NCI-H82 (cell line): Measurements from ENCODE around the gene OMP.
"Not testable (repeated sequence)": the region's sequence is repeated elsewhere in the genome, so short reads cannot be mapped to it uniquely, and the experiment has no call there.

Experiments
- DNase-seq: peaks from one replicate; lab custom pipeline; 2025; lab: John Stamatoyannopoulos, UW

Gene OMP, protein sequence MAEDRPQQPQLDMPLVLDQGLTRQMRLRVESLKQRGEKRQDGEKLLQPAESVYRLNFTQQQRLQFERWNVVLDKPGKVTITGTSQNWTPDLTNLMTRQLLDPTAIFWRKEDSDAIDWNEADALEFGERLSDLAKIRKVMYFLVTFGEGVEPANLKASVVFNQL

DNA sequence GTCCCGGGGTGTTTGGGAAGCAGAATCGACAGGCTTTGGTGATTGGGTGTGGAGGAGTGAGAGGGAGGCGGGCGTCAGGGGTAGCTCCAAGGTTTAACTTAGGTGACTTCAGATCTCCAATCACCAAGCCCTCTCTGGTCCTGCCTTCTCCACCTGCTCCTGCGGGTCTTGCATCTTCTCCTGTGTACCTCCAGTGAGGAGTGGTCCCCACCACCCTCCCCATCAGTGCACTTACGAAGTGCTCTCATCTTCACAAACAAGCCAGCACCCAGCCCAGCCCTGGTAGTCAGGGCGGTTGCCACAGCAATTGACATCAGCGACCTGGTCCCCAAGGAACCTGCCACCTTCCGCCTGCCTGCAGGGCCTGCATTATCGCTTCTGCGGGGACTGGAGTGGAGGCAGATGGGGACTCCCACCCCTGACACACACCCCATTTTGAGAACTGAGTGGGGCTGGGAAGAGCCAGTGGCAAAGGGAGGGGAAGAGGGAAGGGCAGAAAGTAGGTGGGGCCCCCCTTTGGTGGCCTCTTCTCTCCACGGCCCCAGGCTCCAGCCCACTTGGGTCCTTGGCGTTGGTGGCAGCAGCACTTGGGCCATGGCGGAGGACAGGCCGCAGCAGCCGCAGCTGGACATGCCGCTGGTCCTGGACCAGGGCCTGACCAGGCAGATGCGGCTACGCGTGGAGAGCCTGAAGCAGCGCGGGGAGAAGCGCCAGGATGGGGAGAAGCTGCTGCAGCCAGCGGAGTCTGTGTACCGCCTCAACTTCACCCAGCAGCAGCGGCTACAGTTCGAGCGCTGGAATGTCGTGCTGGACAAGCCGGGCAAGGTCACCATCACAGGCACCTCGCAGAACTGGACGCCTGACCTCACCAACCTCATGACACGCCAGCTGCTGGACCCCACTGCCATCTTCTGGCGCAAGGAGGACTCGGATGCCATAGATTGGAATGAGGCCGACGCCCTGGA lies at the start of gene OMP:
TSS of gene OMP (plus strand) at position 595 of the 965 bp plus-strand sequence. CDS start at position 595, 0 bp downstream.
- no peak for DNase-seq

DNA sequence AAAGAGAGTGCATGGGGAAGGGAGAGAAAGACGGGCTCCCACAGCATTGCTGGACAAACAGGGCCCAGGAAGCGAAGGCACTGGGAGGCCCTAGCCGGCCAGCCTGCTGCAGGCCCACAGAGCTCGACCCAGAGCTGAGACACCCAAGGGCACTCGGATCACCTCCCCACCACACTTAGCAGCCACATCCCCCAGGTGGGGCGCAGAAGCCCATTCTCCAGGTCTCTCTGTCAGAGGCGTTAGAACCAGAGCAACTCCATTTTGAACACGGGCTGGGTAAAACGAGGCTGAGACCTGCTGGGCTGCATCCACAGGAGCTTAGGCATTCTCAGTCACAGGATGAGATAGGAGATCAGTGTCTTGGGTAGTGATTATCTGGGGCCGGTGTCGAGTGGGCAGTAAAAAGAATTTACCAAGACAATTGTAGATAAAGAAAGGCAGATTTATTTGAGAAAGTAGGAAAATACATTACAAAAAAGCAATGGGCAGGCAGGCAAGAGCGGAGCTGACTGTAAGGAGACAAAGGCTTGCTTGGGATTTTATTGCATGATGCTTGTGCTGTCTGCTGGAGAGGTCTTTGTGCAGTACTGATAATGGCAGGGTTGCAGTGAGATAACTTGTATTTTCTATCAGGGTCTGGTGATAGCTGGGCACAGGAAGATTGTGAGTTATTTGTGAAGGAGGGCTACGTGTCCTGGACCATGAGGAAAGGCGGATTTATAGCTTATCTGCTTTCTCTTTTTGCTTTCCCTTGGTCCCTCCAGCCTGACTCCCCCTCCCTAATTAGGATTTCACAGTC lies 49.2 kb upstream of the OMP start:
- no peak for DNase-seq

DNA sequence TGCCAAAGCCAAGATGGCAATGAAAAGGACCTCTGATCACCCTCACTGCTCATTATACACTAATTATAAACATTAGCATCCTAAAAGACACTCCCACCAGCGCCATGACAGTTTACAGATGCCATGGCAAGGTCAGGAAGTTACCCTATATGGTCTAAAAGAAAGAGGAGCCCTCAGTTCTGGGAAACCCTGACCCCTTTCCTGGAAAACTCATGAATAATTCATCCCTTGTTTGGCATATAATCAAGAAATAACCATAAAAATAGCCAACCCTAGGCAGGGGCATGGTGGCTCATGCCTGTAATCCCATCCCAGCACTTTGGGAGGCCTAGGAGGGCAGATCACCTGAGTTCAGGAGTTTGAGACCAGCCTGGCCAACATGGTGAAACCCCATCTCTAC lies 48.6 kb upstream of the OMP start:
- DNase-seq = no peak

DNA sequence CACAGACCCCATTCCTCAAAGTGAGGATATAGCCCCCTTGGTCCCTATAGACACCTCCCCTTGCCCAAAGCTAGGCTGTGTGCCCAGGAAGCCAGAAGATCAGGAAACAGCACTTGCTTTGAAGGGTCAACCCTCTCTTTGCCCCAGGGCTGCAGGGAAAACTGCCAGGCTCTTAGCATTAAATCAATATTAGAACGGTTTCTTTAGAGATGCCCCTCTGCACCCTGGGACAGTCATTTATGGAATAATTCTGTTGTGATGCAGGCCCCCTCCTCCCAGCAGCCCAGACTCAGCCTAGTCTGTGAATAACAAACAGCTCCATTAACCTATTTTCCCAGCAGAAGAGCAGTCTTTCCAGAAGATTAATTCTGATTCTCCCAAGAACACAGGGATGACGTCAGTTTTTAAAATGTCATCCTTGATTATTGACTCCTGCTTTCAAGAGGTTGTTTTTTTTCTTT lies 47.5 kb upstream of the OMP start:
- no peak for DNase-seq

DNA sequence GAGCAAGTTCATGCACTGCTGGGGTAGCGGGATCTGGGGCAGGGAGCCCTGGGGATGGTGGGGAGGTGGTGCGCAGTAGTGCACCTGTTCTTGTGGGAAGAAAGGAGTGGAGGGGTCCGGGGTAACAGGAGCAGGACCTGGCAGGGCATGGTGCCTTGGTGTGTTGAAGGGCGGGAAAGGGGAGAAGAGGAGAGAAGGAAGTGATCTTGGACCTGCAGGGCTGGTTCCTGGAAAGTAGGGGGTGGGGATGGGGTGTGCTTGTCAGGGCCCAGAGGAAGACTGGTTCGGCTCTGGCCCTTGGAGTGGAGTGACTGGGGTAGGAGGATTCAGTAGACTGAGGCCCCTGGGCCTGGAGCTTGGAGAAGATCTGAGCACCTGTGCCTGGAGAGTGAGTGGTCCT lies 46.7 kb upstream of the OMP start:
- no peak for DNase-seq

DNA sequence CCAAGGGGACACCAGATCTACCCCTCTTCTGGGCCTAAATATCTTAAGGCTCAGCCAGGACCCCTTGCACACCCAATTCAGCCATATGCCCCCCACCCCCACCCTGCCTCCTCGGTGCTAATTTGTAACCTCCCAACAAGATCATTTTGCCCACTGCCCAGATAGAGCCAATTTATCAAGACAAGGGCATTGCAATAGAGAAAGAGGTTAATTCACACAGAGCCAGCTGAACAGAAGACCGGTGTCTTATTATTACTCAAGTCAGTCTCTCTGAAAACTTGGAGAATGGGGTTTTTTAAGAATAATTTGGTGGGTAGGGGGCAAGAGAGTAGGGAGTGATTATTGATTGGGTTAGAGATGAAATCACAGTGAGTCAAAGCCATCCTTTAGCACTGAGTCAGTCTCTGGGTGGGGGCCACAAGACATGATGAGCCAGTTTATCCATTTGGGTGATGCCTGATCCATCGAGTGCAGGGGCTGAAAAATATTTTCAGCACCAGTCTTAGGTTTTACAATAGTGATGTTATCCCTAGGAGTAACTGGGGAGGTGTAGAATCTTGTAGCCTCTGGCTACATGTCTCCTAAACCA lies 45.7 kb upstream of the OMP start:
- DNase-seq = no peak

DNA sequence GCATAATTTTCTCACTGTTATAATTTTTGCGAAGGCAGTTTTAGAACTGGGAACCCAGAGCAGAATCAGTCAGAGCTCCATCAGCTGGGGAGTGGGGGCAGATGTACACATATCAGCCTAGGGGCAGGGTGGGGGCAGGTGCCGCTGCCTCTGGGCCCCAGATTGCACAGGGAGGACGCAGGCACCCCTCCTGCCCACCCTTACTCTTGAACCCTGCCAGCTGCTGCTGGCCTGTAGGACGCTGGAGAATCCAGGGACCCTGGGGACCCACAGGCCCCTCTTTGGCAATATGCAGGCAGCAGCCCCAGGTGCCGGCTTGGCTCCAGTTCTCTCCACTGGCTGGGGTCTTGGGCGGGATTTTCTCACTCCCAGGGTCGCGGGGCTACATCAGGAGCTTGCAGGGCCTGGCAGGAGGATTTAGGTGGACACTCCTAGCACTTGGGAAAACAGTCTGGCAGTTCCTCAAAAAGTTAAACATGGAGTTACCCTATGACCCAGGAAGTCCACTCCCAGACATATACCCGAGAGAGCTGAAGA lies 44.6 kb upstream of the OMP start:
- DNase-seq = no peak

DNA sequence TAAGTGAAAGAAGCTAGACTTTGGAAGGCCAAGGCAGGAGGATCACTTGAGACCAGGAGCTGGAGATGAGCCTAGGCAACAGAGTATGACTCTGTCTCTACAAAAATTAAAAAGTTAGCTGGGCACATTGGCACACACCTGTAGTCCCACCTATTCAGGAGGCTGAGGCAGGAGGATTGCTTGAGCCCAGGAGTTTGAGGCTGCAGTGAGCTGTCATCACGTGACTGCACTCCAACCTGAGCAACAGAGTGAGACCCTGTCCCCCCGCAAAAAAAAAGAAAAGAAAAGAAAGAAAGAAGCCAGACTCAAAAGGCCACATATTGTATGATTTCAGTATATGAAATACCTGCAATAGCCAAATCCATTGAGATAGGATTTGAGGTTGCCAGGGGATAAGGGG lies 43.7 kb upstream of the OMP start:
- DNase-seq = no peak

DNA sequence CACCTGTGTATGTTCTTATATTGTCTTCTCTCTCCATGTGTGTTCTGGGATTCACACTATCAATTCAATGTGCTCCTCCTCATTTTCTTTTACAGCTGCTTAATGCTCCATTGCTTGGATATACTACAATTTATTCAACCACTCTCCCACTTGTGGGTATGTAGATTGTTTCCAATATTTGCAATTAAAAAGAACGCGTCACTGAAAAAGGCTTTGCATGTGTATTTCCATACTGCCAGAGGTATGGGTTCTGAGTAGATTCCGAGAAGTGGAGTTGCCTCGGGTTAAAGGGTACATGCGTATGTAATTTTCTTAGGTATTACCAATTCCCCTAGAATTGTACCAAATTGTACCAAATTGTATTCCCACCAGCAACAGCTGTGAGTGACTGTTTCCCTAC lies 42.8 kb upstream of the OMP start:
- DNase-seq = no peak

DNA sequence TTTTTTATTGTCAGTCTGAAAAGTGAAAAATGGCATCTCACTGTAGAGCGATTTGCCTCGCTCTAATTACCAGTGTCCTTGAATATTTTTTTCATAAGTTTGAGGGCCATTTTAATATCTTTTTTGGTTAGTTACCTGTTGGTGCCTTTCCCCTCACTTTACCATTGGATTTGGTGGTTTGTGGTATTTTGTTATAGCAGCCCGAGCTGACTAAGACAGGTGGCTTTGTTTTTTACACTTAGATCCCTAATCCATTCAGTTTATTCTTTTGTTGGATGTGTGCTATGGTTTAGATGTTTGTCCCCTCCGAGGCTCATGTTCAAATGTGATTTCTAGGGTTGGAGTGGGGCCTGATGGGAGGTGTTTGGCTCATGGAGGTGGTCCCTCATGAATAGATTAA lies 42.4 kb upstream of the OMP start:
- DNase-seq = no peak

DNA sequence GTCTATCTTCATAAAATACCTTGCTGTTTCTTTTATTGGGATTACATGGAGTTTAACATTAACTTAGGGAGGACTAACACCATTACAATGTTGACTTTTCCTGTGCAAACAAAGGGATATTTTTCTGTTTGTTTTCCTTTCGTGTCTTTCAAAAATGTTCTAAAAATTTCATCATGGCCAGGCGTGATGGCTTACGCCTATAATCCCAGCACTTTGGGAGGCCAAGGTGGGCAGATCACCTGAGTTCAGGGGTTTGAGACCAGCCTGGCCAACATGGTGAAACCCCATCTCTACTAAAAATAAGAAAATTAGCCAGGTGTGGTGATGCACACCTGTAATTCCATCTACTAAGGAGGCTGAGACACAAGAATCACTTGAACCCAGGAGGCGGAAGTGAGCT lies 41.4 kb upstream of the OMP start:
- not testable (repeated sequence) for DNase-seq

DNA sequence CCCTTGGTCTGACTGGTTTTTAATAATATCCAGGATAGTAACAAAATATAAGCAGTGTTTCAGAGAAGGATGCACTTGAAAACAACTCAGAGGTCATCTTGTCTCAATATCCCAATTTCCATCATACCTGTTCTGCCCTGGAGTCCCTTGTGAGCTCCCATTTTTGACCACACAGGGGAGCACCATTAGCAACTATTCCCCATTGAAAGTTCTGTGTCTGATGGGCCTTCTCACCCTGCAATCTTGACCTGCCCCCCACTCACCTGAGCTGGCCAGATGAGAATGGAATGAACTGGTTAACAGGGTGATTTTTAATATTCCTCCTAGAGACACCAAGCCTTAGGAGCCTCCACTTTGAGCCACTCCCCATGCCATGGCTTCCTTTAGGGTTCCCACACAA lies 39.7 kb upstream of the OMP start:
- no peak for DNase-seq

DNA sequence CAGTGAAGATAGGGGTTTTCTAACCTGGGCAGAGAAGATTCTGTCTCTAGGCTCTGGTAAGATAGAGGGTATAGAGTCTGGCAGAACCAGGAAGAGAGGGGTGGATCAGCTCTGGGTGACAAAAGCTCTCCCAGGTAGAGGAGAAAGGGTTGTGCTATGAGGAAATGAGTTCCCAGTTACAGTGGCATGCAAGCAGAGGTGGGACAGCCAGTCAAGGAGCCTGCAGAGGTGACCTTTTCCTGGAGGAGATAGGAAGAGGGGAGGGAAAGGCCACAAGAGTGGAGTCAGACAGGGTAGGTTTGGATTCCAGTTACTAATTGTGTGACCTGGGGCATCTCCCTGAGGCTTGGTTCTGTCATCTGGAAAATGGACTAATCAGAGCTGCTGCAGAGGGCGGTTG lies 39.2 kb upstream of the OMP start:
- DNase-seq = no peak

DNA sequence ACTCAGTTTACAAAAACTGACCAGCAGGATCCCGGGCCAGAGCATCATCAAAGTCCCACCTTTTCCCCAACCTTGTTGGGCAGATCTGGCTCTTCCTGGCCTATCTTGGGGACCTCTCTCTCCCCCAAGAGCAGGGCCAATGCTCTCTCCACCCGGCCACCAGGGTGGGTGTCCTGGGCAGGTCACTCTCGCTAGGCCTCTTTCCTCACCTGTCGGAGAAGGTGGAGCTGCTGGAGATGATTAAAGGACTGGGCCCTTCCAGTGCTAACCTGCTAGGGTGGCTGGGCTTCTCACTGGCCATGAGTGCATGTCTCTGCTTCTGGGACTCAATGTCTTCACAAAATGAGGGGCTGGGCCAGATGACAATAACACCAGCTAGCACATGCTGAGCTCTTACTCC lies 38.8 kb upstream of the OMP start:
- DNase-seq = no peak

DNA sequence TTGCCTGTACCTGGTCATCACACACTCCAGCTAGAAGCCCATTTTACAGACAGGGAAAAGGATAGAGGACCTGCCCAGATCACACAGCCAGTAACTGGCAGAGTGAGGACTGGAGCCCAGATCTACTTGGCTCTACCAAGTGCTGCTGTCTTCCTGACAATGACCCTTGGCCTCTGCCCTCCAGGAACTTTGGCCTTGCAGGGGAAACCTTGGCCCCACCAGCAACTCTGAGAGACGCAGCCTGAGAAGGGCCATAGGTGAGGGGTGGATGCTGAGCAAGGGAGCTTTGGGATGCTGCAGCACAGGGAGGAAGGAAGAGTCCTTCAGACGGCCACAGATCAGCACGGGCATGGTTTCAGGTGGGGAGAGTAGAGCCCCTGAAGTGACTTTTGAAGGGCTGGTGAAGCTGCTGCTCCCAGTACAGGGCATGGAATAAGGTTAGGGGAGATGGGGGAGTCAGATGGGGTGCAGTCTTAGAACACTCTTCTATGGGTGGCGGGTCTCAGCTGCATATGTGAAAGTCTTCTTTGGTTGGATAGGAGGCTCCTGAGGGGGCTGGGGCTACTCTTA lies 37.9 kb upstream of the OMP start:
- DNase-seq = no peak

DNA sequence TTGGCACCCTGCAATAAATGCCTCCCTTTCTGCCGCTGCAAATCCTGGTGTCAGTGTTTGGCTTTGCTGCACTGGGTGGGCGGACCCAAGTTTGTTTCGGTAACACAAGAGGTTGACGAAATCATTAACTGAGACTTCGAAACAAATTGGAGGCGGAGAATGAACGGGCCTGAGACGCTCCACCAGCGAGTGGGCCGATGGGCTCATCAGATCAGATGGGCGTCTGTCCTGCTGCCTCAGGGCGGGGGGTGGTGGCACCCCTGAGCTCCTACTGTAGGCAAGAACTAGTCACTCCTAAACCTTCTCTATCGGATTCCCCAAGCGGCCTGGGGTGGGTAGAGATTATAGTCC lies 36.8 kb upstream of the OMP start:
- DNase-seq = peak; percentile 30

DNA sequence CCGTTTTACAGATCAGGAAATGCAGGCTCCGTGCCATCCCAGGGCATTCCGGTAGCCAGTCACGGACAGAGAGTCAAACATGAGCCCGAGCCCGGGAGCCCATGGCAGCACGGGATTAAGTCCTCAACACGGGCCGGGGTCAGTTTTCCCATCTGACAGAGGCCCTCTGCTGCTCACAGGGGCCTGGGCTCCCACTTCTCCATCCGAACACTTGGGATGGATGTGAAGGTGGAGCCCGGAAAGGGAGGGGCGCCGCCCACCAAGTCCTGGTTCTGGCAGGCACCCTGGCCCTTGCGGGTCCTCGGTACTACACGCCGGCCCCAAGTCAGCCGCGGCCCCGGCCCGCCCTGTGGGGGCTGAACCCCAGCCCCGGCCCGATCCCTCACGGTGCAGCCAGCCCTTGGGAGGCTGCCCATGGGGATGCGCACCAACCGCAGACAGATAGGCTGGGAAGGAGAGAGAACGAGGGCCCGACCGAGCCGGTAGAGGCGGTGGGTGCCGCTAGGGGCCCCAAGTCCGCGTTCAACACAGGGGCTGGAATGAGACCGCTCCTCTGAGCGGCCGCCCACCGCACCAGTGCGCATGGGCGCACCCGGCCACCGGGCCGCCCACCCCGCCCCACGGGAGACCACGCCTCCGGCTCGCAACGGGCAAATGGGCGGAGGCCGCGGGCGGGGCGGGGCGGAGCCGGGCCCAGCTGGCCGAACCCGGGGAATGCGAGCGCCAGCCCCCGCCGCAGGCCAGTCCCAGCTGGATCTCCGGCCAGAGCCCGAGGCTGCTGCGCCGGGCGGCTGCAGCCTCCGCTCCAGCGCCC lies 36.2 kb upstream of the OMP start, which contains the start of gene CAPN5:
TSS of gene CAPN5 (plus strand) at position 743 of the 814 bp plus-strand sequence. CDS start 17,916 bp downstream, outside the sequence.
- peak; percentile 89 for DNase-seq

DNA sequence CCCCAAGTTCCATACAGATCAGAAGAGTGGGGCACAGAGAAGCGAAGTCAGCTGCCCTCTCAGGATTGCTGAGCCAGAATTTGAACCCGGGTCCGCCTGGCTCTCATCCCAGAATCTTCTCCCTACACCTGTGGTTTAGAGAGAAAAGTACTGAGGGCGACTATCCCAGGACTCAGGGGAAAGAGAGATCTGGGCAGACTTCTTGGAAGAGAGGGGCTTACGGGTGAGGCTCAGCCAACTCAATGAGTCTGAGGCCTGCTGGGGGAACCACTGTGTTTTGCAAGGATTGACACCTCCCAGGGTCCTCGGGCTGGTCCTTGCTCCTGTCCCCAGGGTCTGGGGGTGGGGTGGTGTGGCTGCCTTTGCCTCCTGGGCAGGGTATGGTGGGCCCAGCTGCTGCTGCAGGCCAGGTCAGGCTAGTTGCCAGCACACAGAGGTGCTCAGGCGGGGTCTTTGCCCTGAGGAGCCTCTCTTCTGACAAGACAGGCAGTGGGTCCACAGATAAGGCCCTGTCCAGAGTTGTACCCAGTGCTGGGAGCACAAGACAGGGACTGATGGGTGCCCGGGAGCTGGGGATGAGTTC lies 34.7 kb upstream of the OMP start:
- no peak for DNase-seq

DNA sequence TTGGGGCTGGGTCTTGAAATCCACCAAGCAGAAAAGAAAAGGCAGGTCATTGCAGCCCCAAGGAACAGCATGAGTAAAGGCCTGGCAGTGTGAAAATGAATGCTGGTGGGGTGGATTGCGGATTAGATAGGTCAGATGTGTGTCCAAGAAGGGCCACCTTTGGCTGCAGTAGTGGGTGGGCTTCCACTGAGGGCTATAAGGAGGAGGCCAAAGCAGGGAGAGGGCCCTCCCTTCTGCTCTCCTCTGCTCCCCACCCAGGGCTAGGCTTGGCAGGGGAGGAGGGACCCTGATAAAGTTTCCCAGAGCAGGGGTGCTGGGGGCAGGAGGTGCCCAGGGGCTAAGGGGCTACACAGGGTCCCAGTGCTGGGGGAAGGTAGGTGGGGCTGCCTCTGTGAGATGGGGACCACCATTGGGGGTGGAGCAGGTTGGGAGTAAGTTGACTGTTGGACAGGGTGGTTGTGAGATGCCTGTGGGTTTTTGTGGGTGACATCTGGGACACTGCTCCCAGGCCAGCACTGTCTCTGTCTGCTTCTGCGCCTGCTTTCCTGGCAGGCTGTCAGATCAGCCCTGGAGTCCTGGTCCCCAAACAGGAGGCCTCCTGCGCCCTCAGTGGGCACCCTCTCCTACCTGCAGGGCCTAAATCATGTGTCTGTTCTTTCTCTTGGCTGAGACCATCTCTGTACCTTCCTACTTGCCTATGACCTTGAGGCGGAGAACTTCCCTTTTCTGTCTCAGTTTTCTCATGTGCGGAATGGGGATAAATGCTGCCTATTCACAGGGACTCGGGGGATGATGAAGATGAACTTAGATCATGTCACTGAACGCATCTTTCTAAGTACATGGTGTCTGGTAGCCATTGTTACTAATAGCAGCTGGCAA lies 33.9 kb upstream of the OMP start:
- DNase-seq = no peak
